ELF-1 (cell line): ENCODE data around the gene MYH10.

Experiments
- DNase-seq: peaks from one replicate; pipeline ENCODE4 v3.0.0-alpha.2; 2016; ENCODE audit warnings: low read depth, low spot score

The MYH10 gene

DNA sequence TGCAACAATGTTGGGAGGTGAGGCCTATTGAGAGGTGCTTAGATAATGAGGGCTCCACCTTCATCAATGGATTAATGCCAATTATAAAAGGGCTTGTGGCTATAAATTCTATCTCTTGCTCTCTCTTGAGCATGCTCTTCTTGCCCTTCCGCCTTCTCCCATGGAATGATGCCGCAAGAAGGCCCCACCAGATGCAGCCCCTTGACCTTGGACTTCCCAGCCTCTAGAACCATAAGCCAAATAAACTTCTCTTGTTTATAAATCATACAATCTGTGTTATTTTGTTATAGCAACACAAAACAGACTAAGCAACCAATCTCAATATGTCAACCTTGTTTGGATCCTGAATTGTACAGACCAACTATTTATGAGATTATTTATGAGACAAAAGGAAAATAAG, 20.0 kb downstream of the MYH10 start:
- no peak for DNase-seq

DNA sequence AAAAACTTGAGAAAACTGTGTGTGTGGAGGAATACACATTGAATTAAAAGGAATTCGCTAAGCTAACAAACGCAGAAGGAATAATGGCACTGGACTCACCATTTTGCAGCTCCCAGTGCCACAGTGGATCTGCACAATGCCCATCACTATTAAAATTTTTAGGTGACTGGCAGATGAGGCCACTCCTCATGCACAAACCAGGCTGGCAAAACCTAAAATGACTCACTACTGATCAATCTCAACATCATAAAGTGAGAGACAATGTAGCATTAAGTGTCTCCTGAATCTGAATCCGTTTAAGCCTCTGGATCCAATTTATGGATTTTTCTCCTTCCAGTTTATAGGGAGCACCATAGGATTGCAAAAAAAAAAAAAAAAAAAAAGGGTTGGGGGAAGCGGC, 20.6 kb downstream of the MYH10 start:
- no peak for DNase-seq

DNA sequence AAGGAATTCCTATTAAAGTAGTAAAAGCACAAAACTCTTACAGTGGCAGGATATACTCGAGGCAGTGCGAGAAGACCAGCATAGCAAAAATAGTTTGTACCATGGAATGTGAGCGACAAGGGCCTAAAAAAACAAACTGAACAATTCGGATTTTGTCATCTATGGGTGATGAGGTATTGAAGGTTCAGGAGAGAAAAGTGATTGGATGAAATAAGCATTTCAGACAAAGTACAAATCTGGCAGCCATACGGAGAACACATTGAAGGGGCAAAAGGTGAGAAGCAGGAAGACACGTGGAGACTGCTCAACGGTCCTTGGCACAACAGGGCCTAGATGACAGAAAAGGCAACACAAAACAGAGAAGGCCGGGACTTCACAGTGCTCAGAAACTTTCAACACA, 22.5 kb downstream of the MYH10 start:
- DNase-seq = no peak

- no peak for DNase-seq
Observed at GRCh38 chr17:8606401-8606800, 24.1 kb downstream of the MYH10 start.

- no peak for DNase-seq
Observed at GRCh38 chr17:8602679-8603078, 27.8 kb downstream of the MYH10 start.

DNA sequence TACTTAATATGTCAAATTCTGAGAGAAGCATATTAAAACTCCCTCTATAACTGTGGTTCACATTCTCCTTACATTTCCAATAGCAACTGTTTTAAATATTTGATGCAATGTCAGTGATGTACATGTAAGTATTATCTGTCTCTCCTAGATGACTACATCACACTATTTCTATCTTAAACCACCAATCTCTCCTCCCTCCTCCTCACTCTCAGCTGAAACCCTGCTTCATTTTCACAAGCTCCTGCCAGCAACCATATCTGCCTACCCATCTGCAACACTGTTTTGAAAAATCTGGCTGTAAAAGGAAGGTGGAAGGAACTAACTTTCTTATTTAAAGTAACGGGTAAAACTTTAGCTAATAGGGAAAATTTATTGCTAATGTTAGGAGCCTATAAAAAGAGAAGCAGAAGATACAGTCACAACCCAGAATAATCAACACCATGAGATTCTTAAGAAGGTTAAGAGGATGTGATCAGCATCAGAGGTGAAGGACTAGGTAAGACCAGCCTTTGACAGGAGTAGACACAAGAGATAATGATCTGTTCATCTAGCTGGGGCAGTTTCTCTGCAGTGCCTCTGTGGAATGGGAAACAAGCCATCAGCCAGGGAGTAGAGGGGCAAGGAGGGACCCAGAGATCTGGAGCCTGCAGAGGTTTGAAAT, 31.0 kb downstream of the MYH10 start:
- DNase-seq = no peak

DNA sequence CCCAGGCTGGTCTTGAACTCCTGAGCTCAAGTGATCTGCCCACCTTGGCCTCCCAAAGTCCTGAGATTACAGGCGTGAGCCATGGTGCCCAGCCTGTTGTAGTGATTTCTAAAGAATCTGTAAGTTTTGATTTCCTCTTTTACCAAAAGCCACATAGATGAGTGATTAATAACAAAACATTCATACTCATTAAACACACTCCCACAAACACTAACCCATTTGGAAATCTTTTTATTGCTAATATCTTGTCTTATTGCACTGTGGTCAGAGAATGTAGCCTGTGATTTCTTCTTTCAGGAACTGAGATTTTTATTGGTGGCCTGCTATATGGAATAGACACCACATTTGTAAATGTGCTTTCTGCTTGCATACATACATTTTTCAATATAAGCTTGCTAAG, 31.6 kb downstream of the MYH10 start:
- no peak for DNase-seq

- no peak for DNase-seq
Observed at GRCh38 chr17:8593830-8594229, 36.7 kb downstream of the MYH10 start.

DNA sequence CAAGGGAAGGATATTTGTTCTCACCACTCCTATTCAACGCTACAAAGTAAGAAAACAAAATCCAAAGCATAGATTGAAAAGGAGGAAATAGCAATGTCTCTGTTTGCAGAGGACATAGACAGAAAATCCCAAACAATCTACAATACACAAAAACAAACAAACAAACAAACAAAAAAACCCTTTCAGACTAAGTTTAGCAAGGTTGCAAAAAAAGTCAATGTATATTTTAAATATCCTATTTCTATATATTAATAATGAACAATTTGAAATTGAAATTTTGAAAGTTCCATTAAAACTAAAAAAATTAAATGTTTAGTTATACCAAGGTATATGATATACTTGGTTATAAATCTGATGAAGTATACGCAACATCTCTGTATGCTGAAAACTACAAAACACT, 37.2 kb downstream of the MYH10 start:
- no peak for DNase-seq

- no peak for DNase-seq
Observed at GRCh38 chr17:8588877-8589554, 41.5 kb downstream of the MYH10 start.

DNA sequence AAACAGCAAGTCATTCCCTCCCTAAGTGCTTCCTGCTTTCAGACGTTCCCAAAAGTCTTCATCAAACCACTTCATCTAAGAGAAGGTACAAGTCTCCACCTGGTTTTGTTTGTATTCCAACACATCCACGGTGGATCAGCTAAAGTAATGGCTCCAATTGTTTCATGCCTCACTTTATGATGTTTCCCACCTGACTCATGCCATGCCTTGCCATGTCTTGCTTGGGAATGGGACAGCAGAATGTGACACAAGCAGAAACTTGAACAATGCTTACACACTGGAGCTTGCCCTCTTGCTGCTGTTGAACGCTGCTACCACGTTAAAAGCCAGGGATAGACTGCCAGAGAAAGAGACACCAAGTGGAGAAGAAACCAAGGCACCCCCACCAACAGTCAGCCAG, 43.8 kb downstream of the MYH10 start:
- DNase-seq = no peak

- no peak for DNase-seq
Observed at GRCh38 chr17:8585911-8586310, 44.6 kb downstream of the MYH10 start.

DNA sequence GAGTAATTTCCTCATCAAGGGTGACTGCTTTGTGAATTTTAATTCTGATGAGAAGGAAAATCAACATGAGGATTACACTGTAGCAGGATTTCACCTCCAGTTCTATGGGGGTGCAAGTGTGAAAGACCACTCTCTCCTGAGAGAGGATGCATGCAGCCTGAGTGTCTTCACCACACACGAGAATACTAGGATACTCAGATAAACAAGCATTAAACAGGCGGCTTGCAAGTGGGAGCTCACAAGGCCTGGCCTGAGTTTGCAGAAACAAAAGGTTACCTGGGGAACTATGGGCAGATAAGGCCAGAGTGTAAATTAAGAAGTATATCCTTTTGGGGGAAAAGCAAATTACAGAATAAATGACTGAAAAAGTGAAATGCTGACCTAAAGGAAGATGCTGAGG, 46.6 kb downstream of the MYH10 start:
- no peak for DNase-seq

DNA sequence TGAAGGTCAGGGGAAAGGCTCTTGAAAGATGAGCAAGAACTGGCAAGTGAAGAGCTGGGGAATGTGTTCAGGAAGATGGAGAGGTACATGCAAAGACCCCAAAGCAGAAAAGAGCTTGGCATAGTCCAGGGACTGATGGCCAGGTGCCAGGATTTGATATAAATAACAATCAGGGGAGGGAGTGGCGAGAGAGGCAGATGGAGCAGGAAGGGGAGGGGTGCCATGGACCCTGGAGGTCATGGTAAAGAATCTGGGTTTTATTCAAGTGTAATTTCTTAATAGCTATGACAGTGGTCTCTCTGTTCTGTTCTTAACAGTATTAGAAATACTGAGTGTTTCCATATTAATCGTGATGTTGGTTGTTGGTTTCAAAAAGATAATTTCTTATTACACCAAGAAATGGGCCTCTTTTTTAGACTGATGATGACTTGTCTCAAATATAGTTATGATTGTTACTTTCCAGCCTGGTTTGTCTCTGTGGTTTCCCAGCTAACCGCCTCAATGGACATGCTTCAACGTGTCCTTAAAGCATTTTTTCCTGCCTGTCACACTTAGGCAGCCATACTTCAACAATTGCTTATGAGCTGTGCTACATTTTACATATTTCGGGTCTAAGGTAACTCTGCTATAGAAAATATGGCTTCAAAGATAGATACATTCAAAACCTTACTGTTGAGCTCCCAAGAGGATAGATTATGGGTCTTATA, 49.4 kb downstream of the MYH10 start:
- DNase-seq = no peak

DNA sequence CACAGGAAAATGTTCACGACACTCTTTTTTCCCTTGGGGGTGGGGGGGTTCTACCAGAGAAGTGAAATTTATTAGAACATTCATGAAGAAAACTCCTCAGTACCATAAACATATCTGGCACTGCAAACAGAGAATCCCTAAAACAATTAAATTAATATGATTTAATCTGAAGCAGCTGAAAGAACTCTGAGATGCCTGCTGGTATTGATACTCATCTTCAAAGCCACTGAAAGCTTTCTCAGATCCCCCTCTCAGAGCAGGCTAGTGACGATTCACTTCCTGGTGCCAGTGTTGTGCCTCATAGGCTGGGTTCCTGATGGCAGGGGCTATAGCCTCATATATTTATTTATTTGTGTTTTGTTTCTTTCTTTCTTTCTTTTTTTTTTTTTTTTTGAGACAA, 52.7 kb downstream of the MYH10 start:
- no peak for DNase-seq

GRCh38 chr17:8576559-8577294, 53.8 kb downstream of the MYH10 start:
- no peak for DNase-seq

- no peak for DNase-seq
Observed at GRCh38 chr17:8574687-8575086, 55.8 kb downstream of the MYH10 start.

GRCh38 chr17:8572764-8573163, 57.8 kb downstream of the MYH10 start:
- no peak for DNase-seq

DNA sequence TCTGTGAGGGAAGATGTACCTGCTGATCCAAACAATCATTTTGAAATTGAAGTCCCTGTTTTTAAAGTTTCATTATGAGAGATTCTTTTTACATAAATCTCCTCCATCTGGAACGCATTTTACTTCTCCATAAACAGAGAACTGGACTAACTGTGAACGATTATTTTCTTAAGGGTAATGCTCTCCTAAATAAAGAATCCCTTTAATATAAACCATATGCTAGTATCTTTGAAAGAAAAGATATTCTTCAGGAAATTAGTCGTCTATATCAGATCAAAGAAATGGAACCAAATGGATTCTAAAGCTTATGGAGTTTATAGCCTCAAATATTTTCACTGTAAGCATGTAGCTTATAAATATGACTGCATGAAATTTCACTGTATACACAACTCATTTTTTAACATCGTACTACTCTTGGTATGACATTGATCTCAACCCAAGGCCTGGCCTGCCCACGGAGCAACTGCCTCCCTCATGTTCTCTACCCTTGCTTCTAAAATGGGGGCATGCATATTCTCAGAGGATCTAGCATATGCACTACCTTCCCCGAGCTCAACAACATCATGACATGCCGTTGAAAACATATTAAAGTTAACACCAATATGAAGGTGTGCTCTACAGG, 66.4 kb downstream of the MYH10 start:
- no peak for DNase-seq

GRCh38 chr17:8563024-8563776, 67.3 kb downstream of the MYH10 start:
- no peak for DNase-seq

GRCh38 chr17:8558144-8558543, 72.4 kb downstream of the MYH10 start:
- no peak for DNase-seq
